ENCODE results near the gene SLC25A33.

- TF ChIP-seq POLR2A (IDR thresholded peaks at IDR 0.05) = peak in 3 of 4 donors; percentile 91 to 96 (median 94)
- peak in 4 of 6 experiments; percentile 48 to 66 (median 57) for TF ChIP-seq CTCF (IDR thresholded peaks at IDR 0.05)
Observed at GRCh38 chr1:9539165-9539828, at the start of gene SLC25A33.
